AG04449 (cell line): ENCODE data around the gene AFF3.

Experiments
- CTCF ChIA-PET: fragments of 350-600 bp; formaldehyde crosslinking; extraction: SDS; loops from one replicate; lab custom pipeline; 2021; ENCODE audit warnings: antibody characterized with exemption; lab: Yijun Ruan, JAX
- POLR2A ChIA-PET: fragments of 400-600, 350-600 bp; formaldehyde crosslinking; extraction: SDS; loops from one replicate; lab custom pipeline; 2020; ENCODE audit warnings: antibody characterized with exemption, inconsistent platforms; lab: Yijun Ruan, JAX
- DNase-seq: peaks from one replicate; pipeline ENCODE4 v3.0.0-alpha.2; 2010; ENCODE audit warnings: low read depth, low spot score
- H3K4me3 ChIP-seq: 2 replicates; pipeline ENCODE4 v1.5.1; 2011; ENCODE audit warnings: low read depth, mild to moderate bottlenecking, control low read depth, low read length
- TF ChIP-seq, protein P1 (sequence below): IDR thresholded peaks from one replicate; pipeline ENCODE4 v1.5.1; 2011; ENCODE audit warnings: mild to moderate bottlenecking, moderate library complexity, low read length, control low read depth, inconsistent platforms; ENCODE audit not compliant: insufficient read depth; ENCODE audit errors: missing control alignments

Gene AFF3

DNA sequence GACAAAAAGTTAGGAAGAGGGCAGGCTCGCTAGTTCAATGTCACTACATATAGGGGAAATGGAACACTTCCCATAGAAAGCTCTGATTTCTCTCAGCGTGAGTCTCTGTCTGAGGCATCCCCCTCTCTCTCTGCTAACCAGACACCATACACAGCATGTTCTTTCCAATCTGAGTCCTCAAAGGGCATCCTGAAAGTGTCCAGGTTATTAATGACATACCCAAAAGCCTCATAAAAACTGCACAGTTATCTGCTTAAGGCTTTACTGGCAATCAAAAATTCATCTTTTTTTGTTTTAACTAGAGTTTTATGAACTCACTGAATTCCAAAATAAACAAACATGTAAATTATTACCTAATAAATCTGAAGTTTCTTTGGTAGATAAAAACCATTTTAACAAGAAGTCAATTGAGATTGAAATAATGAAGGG, 137.4 kb downstream of the AFF3 start:
- no peak for DNase-seq
- CTCF ChIA-PET = interaction anchor here (1.6 kb wide), 2 partner anchors 11 to 446 kb away, joined by 3 read pairs; no protein-coding TSS in a partner anchor
- POLR2A ChIA-PET = no interaction called here
- H3K4me3 ChIP-seq = no peak overlapping the region
- TF ChIP-seq, protein P1, sequence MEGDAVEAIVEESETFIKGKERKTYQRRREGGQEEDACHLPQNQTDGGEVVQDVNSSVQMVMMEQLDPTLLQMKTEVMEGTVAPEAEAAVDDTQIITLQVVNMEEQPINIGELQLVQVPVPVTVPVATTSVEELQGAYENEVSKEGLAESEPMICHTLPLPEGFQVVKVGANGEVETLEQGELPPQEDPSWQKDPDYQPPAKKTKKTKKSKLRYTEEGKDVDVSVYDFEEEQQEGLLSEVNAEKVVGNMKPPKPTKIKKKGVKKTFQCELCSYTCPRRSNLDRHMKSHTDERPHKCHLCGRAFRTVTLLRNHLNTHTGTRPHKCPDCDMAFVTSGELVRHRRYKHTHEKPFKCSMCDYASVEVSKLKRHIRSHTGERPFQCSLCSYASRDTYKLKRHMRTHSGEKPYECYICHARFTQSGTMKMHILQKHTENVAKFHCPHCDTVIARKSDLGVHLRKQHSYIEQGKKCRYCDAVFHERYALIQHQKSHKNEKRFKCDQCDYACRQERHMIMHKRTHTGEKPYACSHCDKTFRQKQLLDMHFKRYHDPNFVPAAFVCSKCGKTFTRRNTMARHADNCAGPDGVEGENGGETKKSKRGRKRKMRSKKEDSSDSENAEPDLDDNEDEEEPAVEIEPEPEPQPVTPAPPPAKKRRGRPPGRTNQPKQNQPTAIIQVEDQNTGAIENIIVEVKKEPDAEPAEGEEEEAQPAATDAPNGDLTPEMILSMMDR = no peak

DNA sequence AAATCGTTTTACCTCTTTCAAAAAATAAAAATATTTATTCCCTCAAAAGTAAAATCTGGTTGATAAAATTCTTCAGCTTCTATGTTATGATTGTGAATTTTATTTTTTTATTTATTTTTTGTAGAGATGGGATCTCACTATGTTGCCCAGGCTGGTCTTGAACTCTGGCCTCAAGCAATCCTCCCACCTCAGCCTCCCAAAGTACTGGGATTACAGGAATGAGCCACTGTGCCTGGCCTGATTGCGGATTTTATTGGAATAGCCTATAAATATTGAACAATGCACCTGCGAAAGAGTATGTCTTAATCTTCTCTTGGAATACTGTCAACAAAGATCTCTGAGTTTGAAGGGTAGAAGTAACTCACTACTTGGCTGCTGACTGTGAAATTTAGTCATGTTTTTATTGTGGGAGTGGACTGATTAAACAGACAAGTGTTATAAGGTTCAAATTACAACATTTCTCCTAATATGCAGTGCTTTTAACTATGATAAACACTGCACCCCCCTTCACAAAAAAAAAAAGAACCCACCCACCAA, 138.0 kb downstream of the AFF3 start:
- ChIA-PET POLR2A (no interaction called here), CTCF (interaction anchor here (0.8 to 1.6 kb wide), 3 partner anchors 8 to 445 kb away, joined by 3 read pairs; no protein-coding TSS in a partner anchor)
- no peak overlapping the region for H3K4me3 ChIP-seq
- DNase-seq = no peak
- TF ChIP-seq, protein P1 = no peak

DNA sequence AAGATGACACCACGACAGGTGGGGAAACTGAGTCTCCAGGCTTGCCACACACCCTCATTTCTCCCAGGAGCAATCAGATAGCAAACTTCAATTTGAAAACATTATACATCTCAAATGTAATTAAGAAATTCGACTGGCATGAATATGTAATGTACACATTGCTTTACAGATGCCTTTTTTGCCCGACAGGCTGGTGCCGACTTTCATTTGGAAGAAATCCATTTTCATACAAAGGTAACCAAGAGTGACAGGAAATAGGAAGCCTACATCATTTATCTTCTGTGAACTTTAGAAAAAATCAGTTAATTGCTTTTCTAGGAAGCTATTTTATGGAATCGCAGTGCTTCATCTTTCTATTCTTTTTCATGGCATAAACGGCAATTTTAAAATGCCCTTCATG, 140.3 kb downstream of the AFF3 start:
- no peak overlapping the region for H3K4me3 ChIP-seq
- POLR2A ChIA-PET = no interaction called here
- CTCF ChIA-PET = no interaction called here
- DNase-seq = no peak
- TF ChIP-seq, protein P1 = no peak

DNA sequence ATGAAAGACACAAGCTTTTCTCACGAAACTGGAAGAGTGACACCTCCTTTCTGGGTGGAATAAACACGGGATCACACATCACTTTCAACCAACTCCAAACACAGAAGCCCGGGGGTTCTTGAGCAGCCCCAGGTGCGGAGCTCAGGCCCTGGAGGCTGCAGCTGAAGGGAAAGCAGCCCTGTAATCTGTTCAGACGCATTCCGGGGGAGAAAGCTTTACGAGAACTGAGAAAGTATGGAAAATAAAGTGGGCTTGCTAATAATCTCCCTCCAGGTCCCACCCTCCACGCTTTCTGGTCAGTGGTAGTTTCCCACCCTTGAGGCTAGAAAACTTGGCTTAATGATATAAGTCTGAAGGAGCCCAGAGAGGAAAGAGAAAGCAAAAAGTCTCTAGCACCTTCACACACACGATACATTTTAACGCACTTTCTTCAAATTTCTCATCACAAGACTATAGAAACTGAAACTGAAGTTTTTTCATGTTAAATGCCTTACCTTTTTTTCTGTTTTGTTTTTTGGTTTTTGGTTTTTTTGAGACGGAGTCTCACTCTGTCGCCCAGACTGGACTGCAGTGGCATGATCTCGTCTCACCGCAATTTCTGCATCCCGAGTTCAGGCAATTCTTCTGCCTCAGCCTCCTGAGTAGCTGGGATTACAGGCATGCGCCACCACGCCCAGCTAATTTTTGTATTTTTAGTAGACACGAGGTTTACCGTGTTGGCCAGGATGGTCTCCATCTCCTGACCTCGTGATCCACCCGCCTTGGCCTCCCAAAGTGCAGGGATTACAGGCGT, 141.3 kb downstream of the AFF3 start:
- ChIA-PET CTCF (no interaction called here), POLR2A (no interaction called here)
- TF ChIP-seq, protein P1 = no peak
- no peak overlapping the region for H3K4me3 ChIP-seq
- no peak for DNase-seq

DNA sequence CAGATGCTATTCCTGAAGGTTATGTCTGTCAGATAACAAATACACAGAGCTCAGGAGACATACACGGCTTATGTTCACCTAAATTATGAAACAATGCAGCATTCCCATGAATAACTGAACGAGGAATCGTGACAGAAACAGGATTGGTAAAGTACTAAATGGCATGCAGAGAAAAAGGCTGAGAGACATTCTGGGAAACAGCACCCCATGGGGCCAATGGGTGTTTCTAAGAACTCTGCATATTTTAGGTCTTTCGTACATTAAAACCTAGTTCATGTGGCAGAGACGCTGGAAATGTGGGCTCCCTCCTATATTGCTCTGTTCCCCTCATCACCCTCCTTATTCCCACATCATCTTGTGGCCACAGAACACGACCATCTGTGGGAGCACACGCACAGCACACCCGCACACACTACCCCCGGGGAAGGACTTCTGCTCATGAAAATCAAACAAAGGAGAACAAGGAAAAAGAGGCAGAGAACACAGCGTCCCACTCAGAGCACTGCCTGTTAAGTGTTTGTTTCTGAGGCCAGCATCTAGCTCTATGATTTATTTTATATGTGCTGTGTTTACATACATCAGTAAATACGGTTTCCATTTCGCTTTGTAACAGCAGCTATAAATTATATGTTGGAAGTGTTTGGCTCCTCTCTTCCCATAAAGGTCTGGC, 143.6 kb downstream of the AFF3 start:
- ChIA-PET POLR2A (no interaction called here), CTCF (interaction anchor here (0.7 to 2.2 kb wide), 3 partner anchors 9 to 273 kb away, joined by 3 to 7 read pairs (median 3); no protein-coding TSS in a partner anchor)
- DNase-seq = no peak
- TF ChIP-seq, protein P1 = no peak
- H3K4me3 ChIP-seq = no peak overlapping the region

DNA sequence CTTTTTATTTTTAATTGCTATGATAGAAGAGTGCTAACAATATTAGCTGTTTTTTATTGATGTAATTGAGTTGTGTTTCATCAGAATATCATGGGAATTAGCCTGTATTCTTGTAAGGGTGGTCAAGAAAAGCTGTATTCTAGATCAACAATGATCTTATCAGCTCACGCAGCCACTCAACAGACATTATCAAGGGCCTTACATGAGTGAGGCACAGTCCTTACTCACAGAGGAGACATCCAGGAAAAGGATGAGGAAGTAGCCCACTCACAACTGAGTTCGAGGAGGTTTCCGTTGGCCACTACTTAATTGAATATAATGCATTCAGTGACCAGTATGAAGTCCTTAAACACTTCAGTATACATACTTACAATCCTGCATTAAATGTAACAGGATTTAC, 152.5 kb downstream of the AFF3 start:
- DNase-seq = no peak
- POLR2A ChIA-PET = no interaction called here
- CTCF ChIA-PET = interaction anchor here (1.6 kb wide), 1 partner anchor 171 kb away, joined by 4 read pairs; no protein-coding TSS in a partner anchor
- TF ChIP-seq, protein P1 = no peak
- no peak overlapping the region for H3K4me3 ChIP-seq
